H1 (cell line): ENCODE results near the gene STAG1. TPM values are rescaled to one million over a fixed set of nuclear protein-coding genes. Genes with fewer than 3 reads are reported as not detected.

Source experiments
- CTCF ChIA-PET: fragments of 300-600 bp; sonication (Branson Sonifier 250); formaldehyde crosslinking; loops from one replicate; lab custom pipeline; 2021; ENCODE audit not compliant: partially characterized antibody; lab: Charles Lee
- POLR2A ChIA-PET: fragments of 300-600 bp; sonication (Branson Sonifier 250); formaldehyde crosslinking; loops from one replicate; lab custom pipeline; 2021; ENCODE audit warnings: inconsistent platforms; ENCODE audit not compliant: partially characterized antibody; lab: Charles Lee
- DNase-seq, 2 experiments: peaks; one replicate each; pipeline versions ENCODE4 v3.0.0 to v3.0.0-alpha.2; 2010 to 2022; ENCODE audit warnings: low spot score in 2 of 2, low read depth in 1 of 2, mixed read lengths in 1 of 2
- FAIRE-seq: peaks from 2 replicates; lab custom pipeline; 2011; peaks lifted over from hg19 to GRCh38; lab: Jason Lieb, UNC
- H2AFZ ChIP-seq: 2 replicates; pipeline ENCODE4 v1.8.1; 2012; ENCODE audit warnings: low read length, inconsistent platforms
- H2AK5ac ChIP-seq: 2 replicates; pipeline ENCODE4 v1.6.1; 2013; ENCODE audit warnings: low read depth, low read length
- H2BK120ac ChIP-seq: replicated peaks from 2 replicates; pipeline ENCODE3; 2013; ENCODE audit warnings: low read depth, low read length, inconsistent platforms
- H2BK12ac ChIP-seq: 2 replicates; pipeline ENCODE4 v1.6.1; 2013; ENCODE audit warnings: low read depth, low read length
- H2BK15ac ChIP-seq: 2 replicates; pipeline ENCODE4 v1.6.1; 2013; ENCODE audit warnings: low read length
- H2BK20ac ChIP-seq: 2 replicates; pipeline ENCODE4 v1.6.1; 2013; ENCODE audit warnings: low read length
- H2BK5ac ChIP-seq: 2 replicates; pipeline ENCODE4 v1.6.1; 2013; ENCODE audit warnings: low read depth, low read length
- H3K14ac ChIP-seq: 2 replicates; pipeline ENCODE4 v1.6.1; 2013; ENCODE audit warnings: inconsistent platforms; ENCODE audit not compliant: insufficient read length
- H3K18ac ChIP-seq: 2 replicates; pipeline ENCODE4 v1.6.1; 2013; ENCODE audit warnings: low read length; ENCODE audit errors: extremely low read depth
- H3K23ac ChIP-seq: 2 replicates; pipeline ENCODE4 v1.6.1; 2013; ENCODE audit warnings: inconsistent platforms; ENCODE audit not compliant: insufficient read length
- H3K23me2 ChIP-seq: 2 replicates; pipeline ENCODE4 v1.6.1; 2013; ENCODE audit warnings: low read depth, low read length
- H3K27ac ChIP-seq: 2 replicates; pipeline ENCODE4 v1.6.1; 2011; ENCODE audit warnings: low read depth, low read length, inconsistent platforms
- H3K27me3 ChIP-seq, 4 experiments: replicated peaks in 1 of 4; 1 replicate in 1 of 4; 2 replicates in 3 of 4; pipeline versions ENCODE4 v1.6.1 to v1.8.1; 2011 to 2013; ENCODE audit warnings: low read length in 3 of 4, mild to moderate bottlenecking in 3 of 4, inconsistent platforms in 2 of 4, mixed read lengths in 2 of 4, moderate library complexity in 1 of 4; ENCODE audit not compliant: control insufficient read depth in 3 of 4, insufficient read depth in 3 of 4; ENCODE audit errors: extremely low read depth in 1 of 4
- H3K36me3 ChIP-seq, 4 experiments: 2 replicates each; pipeline versions ENCODE4 v1.6.1 to v1.8.1; 2011 to 2013; ENCODE audit warnings: mild to moderate bottlenecking in 4 of 4, low read length in 3 of 4, moderate library complexity in 2 of 4, control low read depth in 1 of 4, inconsistent platforms in 1 of 4; ENCODE audit not compliant: insufficient read depth in 4 of 4, control insufficient read depth in 2 of 4
- H3K4ac ChIP-seq: replicated peaks from 2 replicates; pipeline ENCODE3; 2013; ENCODE audit warnings: low read length, low read depth, mixed read lengths, inconsistent platforms; ENCODE audit not compliant: insufficient read length
- H3K4me1 ChIP-seq, 4 experiments: replicated peaks in 1 of 4; 1 replicate in 1 of 4; 2 replicates in 3 of 4; pipeline versions ENCODE4 v1.6.1 to v1.8.1; 2011 to 2013; ENCODE audit warnings: low read length in 3 of 4, inconsistent platforms in 2 of 4, mixed read lengths in 1 of 4; ENCODE audit not compliant: insufficient read depth in 4 of 4, control insufficient read depth in 3 of 4
- H3K4me2 ChIP-seq, 2 experiments: 2 replicates each; pipeline versions ENCODE4 v1.6.1 to v1.8.1; 2011 to 2013; ENCODE audit warnings: low read depth in 2 of 2, low read length in 2 of 2, control low read depth in 1 of 2, inconsistent platforms in 1 of 2, mild to moderate bottlenecking in 1 of 2; ENCODE audit not compliant: insufficient read depth in 1 of 2
- H3K4me3 ChIP-seq, 4 experiments: fragments of 200-600, 300-600 bp in 1 of 4; sonication (generic), shearing (Covaris generic), sonication (Bioruptor Twin) in 1 of 4; 2 replicates each; pipeline versions ENCODE4 v1.5.1 to v1.8.1; 2011 to 2016; ENCODE audit warnings: low read length in 4 of 4, low read depth in 3 of 4, control low read depth in 2 of 4, inconsistent platforms in 2 of 4, mild to moderate bottlenecking in 2 of 4, mixed read lengths in 1 of 4, moderate library complexity in 1 of 4; ENCODE audit not compliant: insufficient read depth in 2 of 4; ENCODE audit errors: extremely low read depth in 1 of 4
- H3K56ac ChIP-seq: replicated peaks from 2 replicates; pipeline ENCODE3; 2013; ENCODE audit warnings: low read depth, mild to moderate bottlenecking, mixed read lengths, low read length, inconsistent platforms; ENCODE audit not compliant: insufficient read length
- H3K79me1 ChIP-seq: 2 replicates; pipeline ENCODE4 v1.6.1; 2013; ENCODE audit warnings: low read depth, low read length, control low read depth
- H3K79me2 ChIP-seq, 2 experiments: 2 replicates each; pipeline versions ENCODE4 v1.6.1 to v1.8.1; 2012 to 2013; ENCODE audit warnings: low read length in 2 of 2, mild to moderate bottlenecking in 2 of 2, inconsistent platforms in 1 of 2; ENCODE audit not compliant: insufficient read depth in 2 of 2, control insufficient read depth in 1 of 2
- H3K9ac ChIP-seq, 4 experiments: replicated peaks in 1 of 4; 1 replicate in 1 of 4; 2 replicates in 3 of 4; pipeline versions ENCODE4 v1.6.1 to v1.8.1; 2011 to 2013; ENCODE audit warnings: low read depth in 3 of 4, low read length in 3 of 4, control low read depth in 2 of 4, mild to moderate bottlenecking in 2 of 4, moderate library complexity in 2 of 4, inconsistent platforms in 1 of 4; ENCODE audit errors: extremely low read depth in 1 of 4
- H3K9me3 ChIP-seq, 2 experiments: 2 replicates each; pipeline versions ENCODE4 v1.6.1 to v1.8.1; 2012 to 2013; ENCODE audit warnings: mild to moderate bottlenecking in 2 of 2, moderate library complexity in 2 of 2, control low read depth in 1 of 2, inconsistent platforms in 1 of 2, low read depth in 1 of 2, low read length in 1 of 2, mixed read lengths in 1 of 2; ENCODE audit not compliant: insufficient read depth in 2 of 2
- H4K20me1 ChIP-seq, 2 experiments: replicated peaks in 1 of 2; 2 replicates each; pipeline versions ENCODE3 to v1.8.1; 2011 to 2013; ENCODE audit warnings: inconsistent platforms in 2 of 2, low read length in 2 of 2, mild to moderate bottlenecking in 1 of 2; ENCODE audit not compliant: insufficient read depth in 2 of 2, control insufficient read depth in 1 of 2
- H4K5ac ChIP-seq: 2 replicates; pipeline ENCODE4 v1.6.1; 2013; ENCODE audit warnings: low read length, low read depth, mixed read lengths, inconsistent platforms; ENCODE audit not compliant: insufficient read length
- H4K8ac ChIP-seq: 2 replicates; pipeline ENCODE4 v1.8.0; 2013; ENCODE audit warnings: mild to moderate bottlenecking, moderate library complexity, low read length, inconsistent platforms; ENCODE audit not compliant: insufficient read depth; ENCODE audit errors: extremely low read depth
- H4K91ac ChIP-seq: replicated peaks from 2 replicates; pipeline ENCODE3; 2013; ENCODE audit warnings: low read length, mixed read lengths, inconsistent platforms; ENCODE audit not compliant: insufficient read length
- CHD1 ChIP-seq: IDR thresholded peaks from 2 replicates; pipeline ENCODE4 v1.6.1; 2012; ENCODE audit warnings: low read depth, low read length, improper control_type of control experiment
- HDAC2 ChIP-seq, 2 experiments: fragments of 300-600 bp in 1 of 2; sonication (generic) in 1 of 2; IDR thresholded peaks; 2 replicates each; pipeline ENCODE4 v1.6.1; 2011 to 2012; ENCODE audit warnings: low read depth in 2 of 2, low read length in 2 of 2, mild to moderate bottlenecking in 2 of 2, moderate library complexity in 2 of 2, borderline replicate concordance in 1 of 2, inconsistent platforms in 1 of 2
- JUND ChIP-seq: IDR thresholded peaks from 2 replicates; pipeline ENCODE4 v1.6.1; 2011; ENCODE audit warnings: mild to moderate bottlenecking, improper control_type of control experiment, low read length
- WGBS, 2 experiments: shearing (Covaris generic) in 1 of 2; methylation state at CpG; one replicate each; pipeline versions ENCODE4 v1.1.6 to v1.1.7; 2013 to 2015; ENCODE audit warnings: low lambda C conversion rate in 2 of 2, mixed read lengths in 2 of 2, inconsistent platforms in 1 of 2, low coverage in 1 of 2, missing lambda C conversion rate in 1 of 2; ENCODE audit not compliant: insufficient replicate concordance in 2 of 2, insufficient coverage in 1 of 2, insufficient read length in 1 of 2; ENCODE audit errors: extremely low coverage in 1 of 2, missing lambda C conversion rate in 1 of 2; 5-methylcytosine and 5-hydroxymethylcytosine counted together
- polyA plus RNA-seq, 7 experiments: library from polyadenylated mRNA; depleted of rRNA in 3 of 7; stranded (reverse) in 5 of 7; unstranded in 2 of 7; fragments of >200 nt in 5 of 7; fragments of 200-250 nt in 2 of 7; gene quantifications; 1 replicate in 5 of 7; 2 replicates in 1 of 7; 4 replicates in 1 of 7; pipeline versions ENCODE4 v1.2.1 to v1.2.3, GENCODE V29; 2011 to 2013; ENCODE audit warnings: missing spikeins in 2 of 7, mixed read lengths in 2 of 7
- total RNA-seq: library from RNA; stranded (reverse); fragmentation: NEBNext Ultra II Directional; extraction: Animal tissue kit (Norgen Biotek cat#: 25700); gene quantifications from 2 replicates; pipeline ENCODE4 v1.2.1, GENCODE V29; 2021
- TF ChIP-seq, protein P1 (sequence below), 3 experiments: IDR thresholded peaks; 1 replicate in 2 of 3; 2 replicates in 1 of 3; pipeline versions ENCODE4 v1.5.1 to v1.6.1; 2011; ENCODE audit warnings: low read length in 3 of 3, mild to moderate bottlenecking in 3 of 3, inconsistent platforms in 2 of 3, low read depth in 1 of 3, moderate library complexity in 1 of 3; ENCODE audit not compliant: insufficient read depth in 1 of 3; ENCODE audit errors: control extremely low read depth in 1 of 3

Gene STAG1
- total and polyA plus RNA-seq, 2 of the 8 experiments (the other 6 are each of a cell fraction or from before 2014, with no cell fraction given): 4.6 to 23.4 TPM

DNA sequence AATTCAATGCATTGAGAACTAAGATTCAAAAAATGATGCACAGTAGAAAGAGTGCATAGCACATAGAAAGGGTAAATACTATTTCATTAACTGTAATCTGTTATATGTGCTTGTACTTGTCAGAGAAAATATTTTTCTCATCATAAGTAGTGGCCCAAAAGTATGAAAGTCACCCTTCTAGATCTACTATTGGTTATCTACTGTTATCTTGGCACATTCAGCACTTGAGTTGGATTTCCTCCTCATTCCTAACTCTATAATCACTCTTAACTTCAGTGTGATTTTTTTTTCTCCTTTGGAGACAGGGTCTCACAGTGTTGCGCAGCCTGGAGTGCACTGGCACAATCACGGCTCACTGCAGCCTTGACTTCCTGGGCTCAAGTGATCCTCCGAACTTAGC lies 307.6 kb downstream of the STAG1 start:
- DNase-seq: no peak
- Histone ChIP-seq H3K27me3 (no peaks in the 10 kb centered on the region), H2AFZ (no peak overlapping the region), H3K14ac (no peak overlapping the region), H3K18ac (no peak overlapping the region), H3K4me3 (no peak overlapping the region), H2BK12ac (no peak overlapping the region), H3K23ac (no peak overlapping the region), H3K9me3 (no peaks in the 10 kb centered on the region), H2BK15ac (no peak overlapping the region), H2BK120ac (no peak overlapping the region), H4K5ac (no peak overlapping the region), H3K4ac (no peak overlapping the region), H4K20me1 (no peaks in the 10 kb centered on the region), H3K23me2 (no peaks in the 10 kb centered on the region), H3K56ac (no peak overlapping the region), H3K4me2 (no peak overlapping the region), H3K9ac (no peak overlapping the region), H3K27ac (no peak overlapping the region), H3K36me3 (peaks cover 0 to 10% (median 0%) of the 10 kb centered on the region in 4 experiments; a peak in 1 of 8 replicates), H3K79me1 (no peaks in the 10 kb centered on the region), H2BK5ac (no peak overlapping the region), H2BK20ac (no peak overlapping the region), H2AK5ac (no peak overlapping the region), H4K91ac (no peak overlapping the region), H3K79me2 (no peaks in the 10 kb centered on the region), H4K8ac (no peak overlapping the region), H3K4me1 (no peaks in the 10 kb centered on the region)
- WGBS, 2 experiments: 97% methylated on average over 3 of the region's 3 CpGs; no CpG with 5 or more reads in 1 of the 2 experiments
- FAIRE-seq: no peak
- TF ChIP-seq JUND: no peak
- no peak for TF ChIP-seq HDAC2 (IDR thresholded peaks at IDR 0.05; ENCODE audit: borderline replicate concordance in 1 of 2, low read depth in 2 of 2, low read length in 2 of 2)
- TF ChIP-seq CHD1: no peak
- TF ChIP-seq, protein P1, sequence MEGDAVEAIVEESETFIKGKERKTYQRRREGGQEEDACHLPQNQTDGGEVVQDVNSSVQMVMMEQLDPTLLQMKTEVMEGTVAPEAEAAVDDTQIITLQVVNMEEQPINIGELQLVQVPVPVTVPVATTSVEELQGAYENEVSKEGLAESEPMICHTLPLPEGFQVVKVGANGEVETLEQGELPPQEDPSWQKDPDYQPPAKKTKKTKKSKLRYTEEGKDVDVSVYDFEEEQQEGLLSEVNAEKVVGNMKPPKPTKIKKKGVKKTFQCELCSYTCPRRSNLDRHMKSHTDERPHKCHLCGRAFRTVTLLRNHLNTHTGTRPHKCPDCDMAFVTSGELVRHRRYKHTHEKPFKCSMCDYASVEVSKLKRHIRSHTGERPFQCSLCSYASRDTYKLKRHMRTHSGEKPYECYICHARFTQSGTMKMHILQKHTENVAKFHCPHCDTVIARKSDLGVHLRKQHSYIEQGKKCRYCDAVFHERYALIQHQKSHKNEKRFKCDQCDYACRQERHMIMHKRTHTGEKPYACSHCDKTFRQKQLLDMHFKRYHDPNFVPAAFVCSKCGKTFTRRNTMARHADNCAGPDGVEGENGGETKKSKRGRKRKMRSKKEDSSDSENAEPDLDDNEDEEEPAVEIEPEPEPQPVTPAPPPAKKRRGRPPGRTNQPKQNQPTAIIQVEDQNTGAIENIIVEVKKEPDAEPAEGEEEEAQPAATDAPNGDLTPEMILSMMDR (IDR thresholded peaks at IDR 0.05; ENCODE audit: control extremely low read depth in 1 of 3, insufficient read depth in 1 of 3, low read depth in 1 of 3, low read length in 3 of 3): no peak
- ChIA-PET POLR2A (no interaction called here), CTCF (no interaction called here)
